Measurements from ENCODE around the gene QKI. TPM values are rescaled to one million over a fixed set of nuclear protein-coding genes. Genes with fewer than 3 reads are reported as not detected.
"Not testable (repeated sequence)": the region's sequence is repeated elsewhere in the genome, so short reads cannot be mapped to it uniquely, and the experiment has no call there.

The QKI gene
- polyA plus RNA-seq, 3 donors: 183 to 211 (median 201) TPM

DNA sequence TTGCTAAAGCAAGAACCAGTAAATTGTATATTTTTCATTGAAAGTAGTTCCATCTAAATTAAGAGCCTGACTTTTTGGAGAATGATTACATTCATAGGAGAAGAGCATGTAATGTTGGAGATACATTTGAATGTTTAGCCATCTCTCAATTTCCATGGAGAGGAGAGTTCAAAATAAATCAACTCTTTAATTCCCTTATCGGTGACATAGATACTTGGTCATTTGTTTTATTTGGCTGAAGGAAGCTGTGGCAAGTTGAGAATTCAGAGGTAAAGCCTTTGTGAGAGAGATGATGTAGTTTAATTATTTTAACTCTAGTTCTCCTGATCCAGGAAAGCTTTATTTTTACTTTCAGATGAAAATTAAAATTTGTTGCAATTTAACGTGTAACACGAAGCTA lies 22.3 kb downstream of the QKI start:
- no peak for DNase-seq

DNA sequence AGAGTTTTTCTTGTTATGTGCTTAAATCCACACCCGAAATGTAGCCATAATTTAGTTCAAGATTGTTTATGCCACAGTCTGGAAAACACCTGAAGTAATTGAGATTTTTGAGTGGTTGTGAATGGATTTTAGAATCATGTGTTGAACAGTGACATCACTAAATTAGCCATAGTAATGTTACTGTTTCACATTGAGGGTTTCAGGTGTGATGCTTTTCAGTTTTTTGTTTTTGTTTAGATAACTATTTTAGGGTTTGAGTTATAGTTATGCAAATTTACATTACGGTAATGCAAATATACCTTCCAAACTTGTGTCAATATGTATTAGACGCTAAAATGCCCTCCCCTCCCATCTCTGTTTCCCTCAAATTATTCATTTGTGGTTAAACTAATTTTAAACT lies 22.9 kb downstream of the QKI start:
- no peak for DNase-seq

DNA sequence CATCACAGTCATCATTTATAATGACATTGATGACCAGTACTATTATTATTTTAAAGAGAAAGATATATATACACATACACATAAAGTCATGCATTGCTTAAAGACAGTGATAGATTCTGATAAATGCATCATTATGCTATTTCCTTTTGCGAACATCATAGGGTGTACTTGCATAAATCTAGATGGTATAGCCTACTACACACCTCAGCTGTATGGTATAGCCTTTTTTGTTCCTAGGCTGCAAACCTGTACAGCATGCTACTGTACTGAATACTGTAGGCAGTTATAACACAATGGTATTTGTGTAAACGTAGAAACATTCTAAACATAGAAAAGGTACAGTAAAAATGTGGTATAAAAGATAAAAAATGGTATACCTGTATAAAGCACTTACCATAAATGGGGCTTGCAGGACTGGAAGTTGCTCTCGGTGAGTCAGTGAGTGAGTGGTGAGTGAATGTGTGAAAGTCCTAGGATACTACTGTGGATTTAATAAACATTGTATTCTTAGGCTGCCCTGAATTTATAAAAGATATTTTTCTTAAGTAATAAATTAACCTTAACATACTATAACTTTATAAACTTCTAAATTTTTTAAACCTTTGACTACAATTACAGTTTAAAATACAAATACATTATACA lies 23.9 kb downstream of the QKI start:
- no peak for DNase-seq

DNA sequence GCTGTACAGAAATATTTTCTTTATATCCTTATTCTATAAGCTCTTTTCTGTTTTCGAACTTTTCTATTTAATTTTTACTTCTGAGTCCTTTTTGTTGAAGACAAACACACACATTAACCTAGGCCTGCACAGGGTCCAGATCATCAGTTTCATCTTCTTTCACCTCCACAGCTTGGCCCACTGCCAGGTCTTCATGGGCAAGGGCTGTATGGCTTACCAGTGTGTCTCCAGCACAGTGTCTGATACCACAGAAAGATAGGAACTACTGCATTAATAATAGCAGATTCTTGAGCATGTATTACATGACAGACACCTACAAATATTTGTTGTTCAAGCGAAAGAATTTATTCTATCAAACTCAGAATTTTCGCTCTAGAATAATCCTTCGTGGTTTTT lies 24.4 kb downstream of the QKI start:
- no peak for DNase-seq

- DNase-seq: not testable (repeated sequence)
These were observed 24.9 kb downstream of the QKI start for GRCh38 chr6:163439390-163439789.

DNA sequence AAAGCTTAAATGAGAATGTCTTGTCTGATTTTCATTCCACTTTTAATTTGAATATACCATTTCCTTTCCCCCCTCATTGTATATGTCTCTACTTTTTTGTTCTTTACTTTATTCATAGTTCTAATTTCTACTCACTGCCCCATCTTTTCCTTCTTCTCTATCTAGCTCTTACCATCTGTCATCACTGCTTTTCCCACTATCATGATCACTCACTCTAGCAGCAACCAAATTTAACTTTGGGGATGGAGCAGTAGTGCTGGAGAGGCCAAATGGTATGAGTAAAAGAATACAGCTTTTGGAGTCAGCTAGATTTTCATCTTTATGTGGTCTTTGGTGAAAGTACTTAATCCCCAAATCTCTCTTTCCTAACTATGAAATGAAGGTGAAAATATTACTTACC lies 25.5 kb downstream of the QKI start:
- no peak for DNase-seq

DNA sequence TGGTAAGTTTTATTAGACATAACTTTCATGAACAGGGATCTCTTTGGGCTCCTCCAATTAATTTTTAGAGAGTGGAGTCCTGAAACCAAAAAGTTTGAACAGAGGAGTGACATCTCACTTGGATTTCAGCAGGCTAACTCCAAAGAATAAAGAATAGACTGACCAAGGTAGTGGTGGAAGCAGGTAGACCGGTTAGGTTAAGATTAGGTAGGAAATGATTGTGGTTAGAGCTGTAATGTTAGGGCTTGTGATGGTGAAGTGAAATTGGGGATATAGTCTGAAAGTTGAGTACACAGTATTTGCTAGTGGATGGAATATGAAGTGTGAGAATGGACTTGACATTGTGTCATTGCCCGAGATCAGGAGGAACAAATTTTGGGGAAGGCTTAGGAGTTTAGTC lies 27.8 kb downstream of the QKI start:
- no peak for DNase-seq

DNA sequence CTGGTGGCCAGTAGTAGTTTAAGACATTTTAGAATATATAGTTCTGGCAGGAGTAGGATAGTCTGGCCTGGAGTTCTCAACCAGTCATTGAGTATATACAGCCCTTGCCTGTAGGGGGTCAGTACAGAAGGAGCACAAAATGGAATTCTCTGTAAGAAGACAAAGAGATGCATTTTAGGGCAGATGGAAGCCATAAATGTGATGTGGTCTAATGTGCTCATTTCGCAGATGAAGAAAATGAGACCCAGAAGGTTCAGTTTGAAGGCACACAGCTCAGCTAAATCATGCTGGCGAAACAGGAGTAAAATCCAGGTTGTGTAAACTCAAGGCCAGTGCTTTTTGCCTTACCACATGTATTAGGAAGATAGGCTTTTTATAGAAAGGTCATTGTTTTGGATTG lies 29.6 kb downstream of the QKI start:
- DNase-seq: no peak

DNA sequence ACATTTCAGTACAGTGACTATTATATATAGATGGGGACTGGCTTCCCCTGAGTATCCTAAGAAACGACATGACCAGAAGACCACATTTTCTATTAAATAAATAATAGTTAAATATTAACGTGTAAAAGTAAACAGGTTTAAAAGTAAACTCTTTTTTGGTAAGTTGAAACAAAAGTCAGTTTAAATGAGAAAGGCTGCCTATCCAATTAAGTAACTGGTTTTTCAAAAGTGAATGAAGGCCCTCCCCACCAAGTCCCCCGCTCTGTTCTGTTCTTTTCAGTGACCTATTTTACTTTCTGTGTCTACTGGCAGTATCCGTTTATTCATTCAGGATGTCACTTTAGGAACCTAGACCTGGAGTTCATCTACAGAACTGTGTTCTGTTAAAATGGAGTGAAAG lies 32.0 kb downstream of the QKI start:
- no peak for DNase-seq

GRCh38 chr6:163449076-163449475 lies 34.6 kb downstream of the QKI start:
- DNase-seq: no peak

- no peak for DNase-seq
These were observed 39.9 kb downstream of the QKI start for GRCh38 chr6:163454425-163454824.

DNA sequence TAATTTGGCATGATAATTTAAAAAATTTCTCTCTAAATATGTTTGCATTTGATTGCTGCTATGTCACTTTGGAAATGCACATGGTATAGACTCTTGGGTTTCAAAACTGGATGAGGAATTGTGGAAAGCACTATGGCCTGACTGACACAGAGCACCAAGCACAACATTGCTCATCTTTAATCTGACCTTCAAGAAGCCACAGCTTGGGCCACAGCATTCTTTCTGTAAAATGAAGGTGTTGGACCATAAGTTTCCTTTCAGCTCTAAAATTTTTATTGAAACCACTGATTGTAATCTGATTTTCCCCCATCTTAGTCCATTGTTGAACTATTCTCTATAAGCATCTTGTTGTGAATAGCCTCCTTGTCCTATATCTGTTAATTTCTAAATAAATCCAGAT lies 41.0 kb downstream of the QKI start:
- DNase-seq: no peak

DNA sequence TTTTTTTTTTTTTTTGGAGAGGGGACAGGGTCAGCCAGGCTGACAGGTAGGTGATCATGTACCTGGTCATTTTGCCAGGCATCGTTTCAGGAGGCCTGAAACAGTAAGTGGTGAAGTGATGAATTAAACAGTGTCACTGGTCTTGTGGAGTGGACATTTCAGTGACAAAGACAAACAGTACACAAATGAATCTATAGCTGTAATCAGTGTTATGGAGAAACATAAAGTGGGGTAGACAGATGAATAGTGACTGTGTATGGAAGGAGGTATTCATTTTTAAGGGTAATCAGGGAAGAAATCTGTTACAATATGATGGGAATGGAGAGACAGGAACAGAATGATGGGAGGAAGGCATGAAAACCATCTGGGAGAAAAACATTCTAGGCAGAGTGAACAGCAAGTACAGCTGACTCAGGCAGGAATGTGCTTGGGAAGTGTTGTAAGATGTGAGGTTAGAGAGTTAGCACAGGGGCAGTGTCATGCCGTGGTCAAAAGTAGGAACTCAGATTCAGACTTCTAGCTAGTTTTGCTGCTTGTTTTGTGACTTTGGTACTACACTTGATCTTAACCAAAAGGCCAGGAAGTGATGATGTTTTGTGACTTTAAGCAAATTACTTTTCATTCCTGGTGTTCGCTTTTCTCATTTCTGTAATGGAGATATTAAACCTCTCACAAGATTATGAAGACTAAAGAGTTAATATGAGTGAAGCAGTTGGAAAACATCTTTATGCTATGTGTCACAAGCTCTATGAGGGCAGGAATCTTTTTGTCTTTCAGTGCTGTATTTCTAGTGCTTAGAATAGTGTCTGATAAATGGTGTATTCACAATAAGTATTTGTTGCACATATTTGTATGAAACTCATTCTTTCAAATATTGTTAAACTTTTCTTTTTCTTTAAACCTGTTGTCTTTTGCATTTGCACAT lies 43.4 kb downstream of the QKI start:
- DNase-seq: no peak

- DNase-seq: no peak
These were observed 44.5 kb downstream of the QKI start for GRCh38 chr6:163459007-163459406.

GRCh38 chr6:163459536-163459935 lies 45.0 kb downstream of the QKI start:
- no peak for DNase-seq

DNA sequence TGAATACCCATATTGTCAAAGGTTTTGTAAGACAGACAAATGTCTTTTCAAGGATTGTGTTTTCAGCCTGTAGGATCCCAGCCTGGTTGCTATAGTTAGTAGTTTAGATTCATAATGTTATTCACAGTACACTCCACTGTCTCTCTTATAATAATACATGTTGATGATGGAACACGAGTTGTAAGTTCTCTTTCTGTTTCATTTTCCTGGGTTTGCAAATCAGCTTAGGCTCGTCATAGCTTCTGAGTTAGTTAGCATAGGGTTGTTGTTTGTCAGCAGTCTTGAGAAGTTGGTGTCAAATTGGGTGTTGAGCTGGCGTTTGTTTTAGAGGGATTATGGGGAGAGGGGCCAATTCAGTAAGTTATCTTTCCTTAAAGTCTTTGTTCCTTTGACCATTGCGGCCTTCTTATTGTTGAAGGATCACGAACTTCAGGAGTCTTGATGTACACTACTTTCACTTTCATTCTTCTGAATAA lies 45.8 kb downstream of the QKI start:
- no peak for DNase-seq

DNA sequence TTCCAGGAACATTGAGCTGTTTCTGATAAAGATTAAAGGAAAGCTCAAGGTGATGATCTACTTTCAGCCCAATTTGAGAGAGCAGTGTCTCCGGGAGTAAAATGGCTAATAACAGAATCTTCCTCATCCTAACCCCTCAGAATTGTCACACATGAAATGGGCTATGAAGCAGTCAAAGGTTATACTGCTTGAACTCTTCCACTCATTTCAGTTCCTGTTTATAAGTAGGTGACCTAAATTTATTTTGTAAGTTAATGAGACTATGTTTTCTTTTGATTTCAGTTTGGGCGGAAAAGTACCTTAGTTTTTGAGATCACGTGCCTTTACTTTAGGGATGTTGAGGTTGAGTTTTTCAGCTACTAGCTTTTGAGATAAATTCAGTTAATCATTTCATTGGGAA lies 47.2 kb downstream of the QKI start:
- DNase-seq: no peak

DNA sequence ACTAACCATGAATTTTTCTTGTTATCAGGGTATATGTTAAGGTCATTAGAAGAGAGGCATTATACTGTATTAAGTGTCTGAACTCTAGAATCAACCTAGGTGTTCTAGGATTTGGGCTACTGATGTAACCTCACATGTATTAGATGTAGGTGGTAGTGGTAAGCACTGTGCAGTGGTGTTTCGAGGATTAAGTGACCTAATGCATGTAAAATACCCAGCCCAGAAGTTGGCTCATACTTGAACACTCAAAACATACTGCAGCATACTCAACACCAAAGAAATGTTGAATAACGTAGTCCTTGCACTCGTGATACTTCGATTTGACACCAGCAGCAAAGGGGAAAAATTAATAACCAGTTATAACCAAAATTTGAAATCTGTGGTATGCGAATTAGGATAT lies 48.7 kb downstream of the QKI start:
- DNase-seq: no peak

DNA sequence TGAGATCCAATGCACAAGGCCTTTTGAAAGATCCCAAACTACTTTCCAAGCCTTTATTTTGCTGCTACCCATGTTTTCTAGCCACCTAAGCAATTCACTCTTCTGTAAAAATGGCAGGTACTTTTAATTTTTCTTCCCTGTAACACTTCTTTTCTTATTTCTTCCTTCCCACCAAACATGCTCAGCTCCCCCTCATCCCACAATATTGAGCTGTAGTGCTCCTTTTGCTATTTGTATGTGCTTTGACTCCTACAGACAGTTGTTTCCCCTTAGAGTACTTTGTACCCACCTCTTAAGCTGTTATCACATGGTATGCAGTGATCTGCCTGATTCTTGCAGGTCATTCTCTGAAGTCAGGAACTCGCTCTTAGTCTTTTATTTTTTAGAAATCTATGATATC lies 49.3 kb downstream of the QKI start:
- no peak for DNase-seq

DNA sequence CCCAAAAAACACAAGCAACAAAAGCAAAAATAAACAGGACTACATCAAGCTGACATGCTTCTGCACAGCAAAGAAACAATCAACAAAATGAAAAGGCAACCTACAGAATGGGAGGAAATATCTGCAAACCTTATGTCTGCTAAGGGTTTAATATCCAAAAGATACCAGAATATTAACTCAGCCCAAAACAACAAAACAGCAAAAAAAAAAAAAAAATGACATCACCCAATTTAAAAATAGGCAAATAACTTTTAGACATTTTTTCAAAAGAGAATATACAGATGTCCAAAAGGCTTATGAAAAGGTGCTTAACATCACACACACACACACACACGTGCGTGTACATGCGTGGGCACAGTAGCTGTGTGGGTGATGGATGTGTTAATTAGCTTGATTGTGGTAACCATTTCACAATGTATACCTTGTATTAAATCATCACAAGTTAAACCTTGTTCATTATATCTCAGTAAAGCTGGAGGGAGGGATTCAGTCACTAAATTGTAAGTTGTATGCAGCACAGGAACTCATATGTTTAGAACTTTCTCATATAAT lies 52.4 kb downstream of the QKI start:
- DNase-seq: no peak

- DNase-seq: no peak
These were observed 54.2 kb downstream of the QKI start for GRCh38 chr6:163468738-163469137.

DNA sequence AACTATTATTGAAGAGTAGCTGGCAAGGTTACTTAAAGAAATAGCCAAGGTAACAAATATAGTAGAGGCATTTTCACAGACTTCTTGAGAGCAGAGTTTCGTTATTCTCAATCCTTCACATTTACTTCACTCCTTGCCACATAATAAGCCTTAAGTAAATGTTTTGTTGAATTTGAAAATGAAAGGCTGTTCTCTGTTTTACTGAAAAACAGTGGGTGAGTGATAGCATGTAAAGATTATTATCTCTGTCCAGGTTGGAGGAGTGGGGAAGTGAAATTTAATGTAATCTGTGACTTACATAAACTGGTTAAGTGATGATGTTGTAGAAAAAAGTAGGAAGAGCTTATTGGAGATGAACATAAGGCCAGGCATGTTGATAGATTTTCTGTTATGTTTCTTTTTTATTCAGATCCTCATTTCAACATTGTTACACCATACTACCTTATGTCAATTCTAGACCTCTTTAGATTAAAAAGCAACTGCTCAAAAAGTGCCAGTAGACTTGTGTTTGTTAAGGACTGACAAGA lies 55.0 kb downstream of the QKI start:
- no peak for DNase-seq

GRCh38 chr6:163470611-163471010 lies 56.1 kb downstream of the QKI start:
- no peak for DNase-seq

Measured in renal pelvis (tissue), 4 donors.